GM18498 (cell line): ENCODE results near the gene ZMYND8.
"Not testable (repeated sequence)": the region's sequence is repeated elsewhere in the genome, so short reads cannot be mapped to it uniquely, and the experiment has no call there.

Experiments
- ATAC-seq: cut with Tn5 transposase; IDR thresholded peaks from one replicate; pipeline ENCODE4 v1.9.1; 2021; ENCODE audit warnings: mild to moderate bottlenecking, moderate library complexity; ENCODE audit not compliant: unreplicated experiment

ZMYND8 gene

DNA sequence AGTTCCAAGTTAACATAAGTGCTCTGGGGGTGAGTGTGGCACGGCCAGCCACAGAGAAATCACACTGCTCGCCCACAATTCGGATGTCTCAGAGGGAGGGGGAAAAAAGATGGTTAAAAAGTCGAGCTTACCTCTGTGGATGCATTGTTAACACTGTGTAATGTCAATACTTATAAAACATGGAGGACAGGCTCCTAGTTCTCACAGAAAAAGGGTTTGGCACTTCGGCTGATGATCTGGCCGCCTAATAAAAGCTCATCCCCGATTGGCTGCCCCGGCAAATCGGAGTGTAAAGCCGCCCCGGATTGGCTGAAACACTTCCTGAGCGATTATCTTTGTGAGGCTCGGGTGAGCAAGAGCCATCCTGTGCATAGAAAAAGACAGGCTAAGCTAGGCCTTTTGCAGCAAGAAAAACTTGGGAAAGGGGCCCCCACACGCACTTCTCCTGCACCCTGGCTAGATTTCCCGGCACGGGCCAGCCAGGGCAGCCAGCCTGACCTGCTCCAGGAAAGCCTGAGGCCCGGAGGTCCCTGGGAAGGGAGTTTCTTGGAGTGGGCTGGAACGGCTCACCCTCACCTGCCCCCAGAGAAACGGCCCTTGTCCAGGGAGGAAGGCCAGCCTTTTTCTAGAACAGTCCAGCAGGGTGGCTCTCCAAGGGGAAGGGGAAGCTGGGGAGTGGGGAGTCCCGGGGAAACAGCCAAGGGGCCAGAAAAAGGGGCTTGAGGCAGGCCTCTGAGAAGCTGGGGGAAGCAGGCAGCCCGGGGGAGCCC, at the start of gene ZMYND8:
ZMYND8 (minus strand) TSS at position 174 of the 770 bp plus-strand sequence; CDS start at position 145, 29 bp downstream.
- peak; percentile 56 for ATAC-seq

DNA sequence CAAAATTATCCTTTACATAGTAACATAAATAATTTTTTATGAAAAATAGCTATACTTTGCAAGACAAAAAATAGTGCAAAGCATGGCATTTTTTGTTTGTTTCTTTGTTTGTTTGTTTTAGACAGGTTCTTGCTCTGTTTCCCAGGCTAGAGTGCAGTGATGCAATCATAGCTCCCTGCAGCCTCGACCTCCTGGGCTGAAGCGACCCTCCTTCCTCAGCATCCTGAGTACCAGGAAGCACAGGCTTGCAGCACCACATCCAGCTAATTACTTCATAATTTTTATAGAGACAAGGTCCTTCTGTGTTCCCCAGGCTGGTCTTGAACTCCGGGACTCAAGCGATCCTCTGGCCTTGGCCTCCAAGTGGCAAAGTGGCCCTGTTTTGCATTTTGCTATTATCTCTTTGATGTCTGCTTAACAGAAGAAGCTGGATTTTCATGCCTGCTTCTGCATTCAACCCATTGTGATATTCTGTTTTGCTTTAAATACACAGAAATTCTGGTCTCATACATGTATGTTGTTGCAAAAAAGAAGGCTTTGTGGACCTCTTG, 49.4 kb upstream of the ZMYND8 start:
- ATAC-seq = no peak

DNA sequence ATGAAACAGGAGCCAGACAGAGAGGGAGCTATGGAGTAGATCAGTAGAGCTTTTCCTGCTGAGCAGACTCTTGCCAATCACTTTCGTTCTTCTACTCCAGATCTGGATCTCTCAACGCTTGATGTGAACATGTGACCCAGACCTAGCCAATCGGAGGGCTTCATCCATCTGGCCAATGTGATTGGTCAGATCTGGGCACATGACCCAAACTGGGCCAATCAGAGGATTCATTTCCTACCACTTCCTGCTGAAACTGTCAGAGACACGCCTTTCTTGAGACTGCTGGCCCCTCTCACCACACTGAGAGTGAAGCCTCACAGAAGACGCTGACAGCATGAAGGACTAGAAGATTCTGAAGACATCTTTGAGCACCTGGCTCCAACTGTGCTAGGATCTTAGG, 44.2 kb upstream of the ZMYND8 start:
- ATAC-seq = no peak

DNA sequence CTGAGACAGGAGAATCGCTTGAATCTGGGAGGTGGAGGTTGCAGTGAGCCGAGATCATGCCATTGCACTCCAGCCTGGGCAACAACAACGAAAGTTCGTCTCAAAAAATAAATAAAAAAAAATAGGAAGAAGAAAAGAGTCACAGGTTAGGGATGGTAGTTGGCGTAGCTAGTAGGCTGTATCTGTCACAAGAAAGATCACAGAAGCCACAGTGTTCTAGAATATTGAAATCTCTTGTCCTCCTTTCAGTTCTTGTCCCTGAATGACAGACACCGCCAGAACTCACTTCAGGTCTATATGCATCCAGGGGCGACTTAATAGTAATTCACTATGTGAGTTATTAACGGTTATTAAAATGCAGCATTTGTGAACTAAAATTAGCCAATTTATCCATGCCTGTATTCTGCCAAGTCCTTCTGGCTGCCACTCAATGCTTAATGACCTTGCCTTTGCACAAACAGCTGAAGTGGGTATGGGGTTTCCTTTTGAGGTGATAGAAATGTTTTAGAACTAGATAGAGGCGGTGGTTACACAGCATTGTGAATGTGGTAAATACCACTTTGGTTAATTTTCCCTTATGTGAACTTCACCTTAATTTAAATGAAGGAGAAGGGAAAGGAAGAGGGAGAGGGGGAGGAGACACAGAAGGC, 41.3 kb upstream of the ZMYND8 start:
- ATAC-seq = no peak

DNA sequence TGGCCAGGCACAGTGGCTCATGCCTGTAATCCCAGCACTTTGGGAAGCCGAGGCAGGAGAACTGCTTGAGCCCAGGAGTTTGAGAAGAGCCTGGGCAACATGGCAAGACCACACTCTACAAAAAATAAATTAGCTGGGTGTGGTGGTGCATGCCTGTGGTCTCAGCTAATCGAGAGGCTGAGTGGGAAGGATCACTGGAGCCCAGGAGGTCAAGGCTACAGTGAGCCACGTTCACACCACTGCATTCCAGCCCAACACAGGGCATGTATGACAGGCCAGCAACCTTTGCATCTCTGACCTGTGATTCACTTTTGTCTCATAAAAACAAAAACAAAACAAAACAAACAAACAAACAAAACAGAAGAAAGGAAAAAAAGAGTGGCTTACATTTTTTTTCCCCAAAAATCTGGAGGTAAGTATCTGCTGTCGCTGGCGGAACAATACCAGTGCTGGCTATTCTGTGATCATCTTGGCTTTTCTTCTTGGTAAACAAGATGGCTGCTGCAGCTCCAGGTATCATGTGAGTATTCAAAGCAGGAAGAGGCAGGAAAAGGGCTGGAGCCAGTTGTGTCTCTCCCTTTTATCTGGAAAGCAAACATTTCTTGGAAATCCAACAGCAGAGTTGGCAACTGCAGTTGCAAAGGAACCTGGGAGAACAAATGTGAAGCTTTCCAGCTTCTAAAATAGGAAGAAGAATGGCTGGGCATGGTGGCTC, 40.4 kb upstream of the ZMYND8 start:
- no peak for ATAC-seq

DNA sequence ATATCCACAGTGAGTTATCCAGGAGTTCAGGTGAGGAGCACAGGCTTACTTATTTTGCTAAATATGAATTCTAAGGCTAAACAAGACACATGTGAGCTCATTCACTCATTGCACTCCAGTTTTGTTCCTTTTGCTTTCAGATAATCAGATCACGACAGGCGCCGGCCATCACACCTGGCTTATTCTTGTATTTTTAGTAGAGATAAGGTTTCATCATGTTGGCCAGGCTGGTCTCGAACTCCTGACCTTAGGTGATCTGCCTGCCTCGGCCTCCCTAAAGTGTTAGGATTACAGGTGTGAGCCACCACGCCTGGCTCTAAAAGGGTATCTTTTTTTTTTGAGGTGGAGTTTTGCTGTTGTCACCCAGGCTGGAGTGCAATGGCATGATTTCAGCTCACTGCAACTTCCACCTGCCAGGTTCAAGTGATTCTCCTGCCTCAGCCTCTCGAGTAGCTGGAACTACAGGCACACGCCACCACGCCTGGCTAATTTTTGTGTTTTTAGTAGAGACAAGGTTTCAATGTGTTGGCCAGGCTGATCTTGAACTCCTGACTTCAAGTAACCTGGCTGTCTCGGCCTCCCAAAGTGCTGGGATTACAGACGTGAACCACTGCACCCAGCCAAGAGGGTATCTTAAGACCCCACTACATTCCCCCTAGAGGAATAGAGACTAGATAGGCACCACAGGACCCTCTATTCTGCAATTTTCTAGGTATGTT, 37.5 kb upstream of the ZMYND8 start:
- ATAC-seq = not testable (repeated sequence)

DNA sequence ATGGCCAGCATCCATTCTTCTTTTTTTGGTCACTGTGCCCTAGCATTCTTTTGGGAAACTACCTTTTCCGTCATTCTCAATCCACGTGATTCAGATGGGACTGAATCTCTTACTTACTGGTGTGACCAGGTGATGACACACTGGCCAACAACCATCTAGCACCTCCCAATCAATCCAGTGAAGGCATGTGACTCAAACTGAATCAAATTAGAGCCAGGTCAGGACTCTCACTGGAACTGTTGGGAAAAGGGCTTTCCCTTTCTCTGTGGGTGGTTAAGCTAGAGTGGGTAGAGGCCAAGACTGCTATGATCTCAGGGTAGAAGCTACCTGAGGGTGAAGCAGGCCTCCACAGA, 36.2 kb upstream of the ZMYND8 start:
- no peak for ATAC-seq

DNA sequence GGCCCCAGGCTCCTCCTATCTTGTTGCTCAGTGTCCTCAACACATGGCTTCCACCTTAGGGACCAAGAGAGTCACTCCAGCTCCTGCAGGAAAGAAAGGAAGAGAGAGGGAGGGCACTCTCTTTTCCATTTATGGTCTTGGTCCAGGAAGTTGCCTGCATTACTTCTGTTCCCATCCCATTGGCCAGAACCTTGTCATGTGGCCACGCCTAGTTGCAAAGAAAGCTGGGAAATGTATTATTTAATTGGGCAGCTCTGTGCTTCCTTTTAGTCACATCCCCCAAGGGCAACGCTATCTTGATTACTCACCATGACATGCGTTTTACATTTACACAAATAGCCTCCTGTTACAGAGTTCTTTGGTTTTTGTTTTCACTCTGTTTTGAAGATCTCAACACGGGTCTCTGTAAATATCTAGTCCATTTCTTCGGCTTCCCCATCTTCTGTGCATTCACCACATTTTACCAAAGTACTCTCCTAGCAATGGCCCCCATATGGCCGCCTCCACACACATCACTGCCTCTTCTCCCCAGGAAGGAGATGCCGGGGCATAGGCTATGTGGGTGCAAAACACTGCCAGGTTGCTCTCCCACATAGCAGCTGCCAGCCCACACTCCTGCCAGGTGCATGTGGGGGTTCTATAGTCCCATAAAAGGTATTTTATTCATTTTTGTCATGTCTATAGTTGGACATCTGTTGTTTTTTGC, 35.7 kb upstream of the ZMYND8 start:
- no peak for ATAC-seq

DNA sequence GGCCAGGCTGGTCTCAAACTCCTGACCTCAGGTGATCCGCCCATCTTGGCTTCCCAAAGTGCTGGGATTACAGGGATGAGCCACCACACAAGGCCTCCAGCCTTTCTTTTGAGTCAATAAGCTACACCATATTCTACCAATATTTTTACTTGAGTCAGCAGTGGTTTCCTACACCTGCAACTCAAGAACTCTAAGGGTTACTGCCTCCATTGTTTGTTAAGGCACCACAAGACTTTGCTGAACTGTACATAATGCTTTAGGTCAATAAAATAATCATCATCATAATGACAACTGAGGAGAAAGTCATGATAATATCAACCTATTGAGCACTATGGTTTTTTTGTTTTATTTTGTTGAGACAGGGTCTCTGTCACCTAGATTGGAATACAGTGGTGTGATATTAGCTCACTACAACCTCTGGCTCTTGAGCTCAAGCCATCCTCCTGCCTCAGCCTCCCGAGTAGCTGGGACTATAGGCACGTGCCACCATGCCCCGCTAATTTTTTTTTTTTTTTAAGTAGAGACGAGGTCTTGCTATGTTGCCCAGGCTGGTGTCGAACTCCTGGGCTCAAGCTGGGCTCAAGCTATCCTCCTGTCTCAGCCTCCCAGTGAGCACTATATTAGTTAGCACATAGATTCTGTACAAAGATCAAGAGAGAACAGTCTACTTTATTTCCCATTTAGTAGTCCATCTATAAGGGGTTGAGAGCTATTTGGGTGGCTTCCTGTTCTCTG, 34.9 kb upstream of the ZMYND8 start:
- no peak for ATAC-seq

DNA sequence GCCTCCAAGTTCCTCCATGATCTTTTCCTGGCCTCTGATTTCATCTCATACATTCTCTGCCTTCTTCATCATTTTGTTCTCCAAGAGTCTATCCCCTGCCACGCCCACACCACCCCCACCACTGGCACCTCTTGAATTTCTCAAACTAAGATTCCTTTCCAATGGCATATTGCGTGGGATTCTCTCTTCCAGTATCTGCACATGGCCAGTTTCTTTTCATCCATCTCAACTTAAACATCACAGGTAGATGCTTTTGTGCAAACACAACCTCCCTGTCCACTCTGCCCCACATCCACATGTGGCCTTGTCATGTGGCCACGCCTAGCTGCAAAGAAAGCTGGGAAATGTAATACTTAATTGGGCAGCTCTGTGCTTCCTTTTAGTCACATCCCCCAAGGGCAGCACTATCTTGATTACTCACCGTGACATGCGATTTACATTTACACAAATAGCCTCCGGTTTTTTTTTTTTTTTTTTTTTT, 33.4 kb upstream of the ZMYND8 start:
- no peak for ATAC-seq

DNA sequence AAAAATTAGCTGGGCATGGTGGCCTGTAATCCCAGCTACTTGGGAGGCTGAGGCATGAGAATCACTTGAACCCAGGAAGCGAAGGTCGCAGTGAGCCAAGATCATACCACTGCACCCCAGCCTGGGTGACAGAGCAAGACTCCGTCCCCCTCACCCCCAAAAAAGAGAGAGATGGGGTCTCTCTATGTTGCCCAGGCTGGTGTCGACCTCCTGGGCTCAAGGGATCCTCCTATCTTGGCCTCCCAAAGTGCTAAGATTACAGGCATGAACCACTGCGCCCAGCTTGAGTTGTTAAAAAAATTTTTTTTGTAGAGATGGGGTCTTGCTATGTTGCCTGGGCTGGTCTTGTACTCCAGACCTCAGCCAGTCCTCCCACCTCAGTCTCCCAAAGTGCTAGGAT, 29.5 kb upstream of the ZMYND8 start:
- ATAC-seq = not testable (repeated sequence)

DNA sequence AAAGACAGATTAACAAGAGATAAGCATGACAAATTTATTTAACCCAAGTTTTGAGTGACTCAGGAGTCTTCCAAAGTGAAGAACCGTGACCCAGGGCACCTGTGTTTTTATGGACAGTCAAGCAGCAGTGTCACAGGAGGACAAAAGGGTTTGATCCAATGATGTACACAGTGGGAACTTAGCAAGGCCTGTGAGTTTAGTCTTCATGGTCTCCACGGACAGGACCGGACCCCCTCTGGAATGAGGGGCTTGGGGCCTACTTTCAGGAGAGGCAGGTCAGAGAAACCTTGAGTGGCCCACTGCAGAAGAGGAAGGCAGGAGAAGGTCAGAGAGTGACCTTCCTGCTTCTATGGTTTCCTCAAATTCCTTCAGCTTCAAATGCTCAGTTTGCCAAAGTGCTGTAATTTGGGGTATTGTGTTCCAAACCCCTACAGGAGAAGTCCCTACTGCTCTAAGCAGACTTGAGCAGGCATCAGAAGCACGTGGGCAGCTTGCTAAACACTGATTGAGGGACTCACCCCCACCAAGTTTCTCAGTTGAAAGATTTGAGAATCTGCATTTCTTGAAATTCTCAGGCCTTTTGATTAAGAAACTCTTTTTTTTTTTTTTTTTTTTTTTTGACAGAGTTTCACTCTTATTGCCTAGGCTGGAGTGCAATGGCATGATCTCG, 26.4 kb upstream of the ZMYND8 start:
- ATAC-seq = no peak

DNA sequence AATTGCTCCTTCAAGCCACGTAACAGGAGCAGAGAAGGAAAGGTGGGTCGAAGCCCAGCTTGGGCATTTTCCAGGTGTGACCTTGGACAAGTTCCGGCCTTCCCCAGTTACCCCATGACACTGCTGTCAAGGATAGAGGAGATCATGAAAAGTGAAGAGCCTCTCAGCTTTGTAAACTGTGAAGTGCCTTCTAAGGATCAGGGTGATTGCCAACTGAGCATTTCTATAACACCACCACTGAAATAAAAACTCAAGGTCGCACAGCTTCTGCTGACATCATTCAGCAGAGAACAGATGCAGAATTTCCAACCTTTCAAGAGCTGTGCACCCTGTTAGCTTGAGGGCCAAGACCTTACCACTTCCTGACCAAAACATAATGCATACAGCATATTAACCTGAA, 24.0 kb upstream of the ZMYND8 start:
- no peak for ATAC-seq

DNA sequence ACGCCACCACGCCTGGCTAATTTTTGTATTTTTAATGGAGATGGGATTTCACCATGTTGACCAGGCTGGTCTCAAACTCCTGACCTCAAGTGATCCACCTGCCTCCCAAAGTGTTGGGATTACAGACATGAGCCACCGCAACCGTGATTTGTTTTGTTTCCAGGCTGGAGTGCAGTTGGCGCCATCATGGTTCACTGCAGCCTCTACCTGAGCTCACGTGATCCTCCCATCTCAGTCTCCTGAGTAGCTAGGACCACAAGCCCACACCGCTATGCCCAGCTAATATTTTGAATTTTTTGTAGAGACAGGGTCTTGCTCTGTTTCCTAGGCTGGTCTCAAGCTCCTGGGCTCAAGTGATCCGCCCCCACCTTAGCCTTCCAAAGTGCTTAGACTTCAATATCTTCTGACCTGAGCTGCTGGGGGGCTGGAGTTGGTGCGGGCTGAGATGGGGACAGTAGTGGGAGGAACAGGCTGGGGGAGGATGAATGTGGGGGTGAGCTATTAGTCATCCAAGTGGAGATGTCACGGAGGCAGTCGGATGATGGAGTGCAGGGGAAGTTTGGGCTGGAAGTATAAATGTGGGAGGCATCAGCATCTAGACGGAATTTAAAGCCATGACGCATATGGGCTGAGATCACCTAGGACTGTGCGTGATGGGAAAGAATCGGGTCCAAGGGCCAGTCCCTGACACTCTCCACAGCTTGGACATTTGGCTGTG, 23.1 kb upstream of the ZMYND8 start:
- no peak for ATAC-seq

DNA sequence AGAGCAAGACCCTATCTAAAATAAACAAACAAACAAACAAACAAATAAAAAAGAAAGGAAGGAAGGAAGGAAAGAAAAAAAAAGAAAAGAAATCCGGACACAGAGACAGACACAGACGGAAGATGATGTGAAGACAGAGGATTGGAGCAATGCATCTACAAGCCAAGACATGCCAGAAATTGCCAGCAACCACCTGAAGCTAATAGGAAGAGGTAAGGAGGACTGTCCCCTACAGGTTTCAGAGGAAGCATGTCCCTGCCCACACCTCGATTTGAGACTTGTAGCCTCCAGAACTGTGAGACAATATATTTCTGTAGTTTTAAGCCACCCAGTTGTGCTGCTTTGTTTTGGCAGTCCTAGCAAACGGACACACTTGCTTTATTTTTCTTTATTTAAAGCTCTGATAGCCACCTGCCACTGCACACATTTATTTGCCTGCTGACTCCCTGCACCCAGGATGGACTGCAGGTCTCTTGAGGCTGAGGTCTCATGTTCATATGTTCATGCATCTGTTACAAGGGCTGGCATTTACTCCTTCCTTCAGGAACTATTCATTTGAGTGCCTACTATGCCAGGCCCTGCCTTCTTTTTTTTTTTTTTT, 20.7 kb upstream of the ZMYND8 start:
- no peak for ATAC-seq

DNA sequence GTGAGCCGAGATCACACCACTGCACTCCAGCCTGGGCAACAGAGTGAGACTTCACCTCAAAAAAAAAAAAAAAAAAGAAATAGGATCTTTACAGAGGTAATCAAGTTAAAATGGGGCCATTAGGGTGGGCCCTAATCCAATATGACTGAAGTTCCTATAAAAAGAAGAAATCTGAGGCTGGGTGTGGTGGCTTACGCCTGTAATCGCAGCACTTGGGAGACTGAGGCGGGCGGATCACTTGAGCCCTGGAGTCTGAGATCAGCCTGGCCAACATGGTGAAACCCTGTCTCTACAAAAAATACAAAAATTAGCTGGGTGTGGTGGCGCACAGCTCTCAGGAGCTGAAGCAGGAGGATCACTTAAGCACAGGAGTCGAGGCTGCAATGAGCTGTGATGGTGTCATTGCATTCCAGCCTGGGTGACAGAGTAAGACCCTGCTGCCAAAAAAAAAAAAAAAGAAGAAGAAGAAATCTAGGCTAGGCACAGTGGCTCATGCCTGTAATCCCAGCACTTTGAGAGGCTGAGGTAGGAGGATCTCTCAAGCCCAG, 19.7 kb upstream of the ZMYND8 start:
- ATAC-seq = not testable (repeated sequence)

DNA sequence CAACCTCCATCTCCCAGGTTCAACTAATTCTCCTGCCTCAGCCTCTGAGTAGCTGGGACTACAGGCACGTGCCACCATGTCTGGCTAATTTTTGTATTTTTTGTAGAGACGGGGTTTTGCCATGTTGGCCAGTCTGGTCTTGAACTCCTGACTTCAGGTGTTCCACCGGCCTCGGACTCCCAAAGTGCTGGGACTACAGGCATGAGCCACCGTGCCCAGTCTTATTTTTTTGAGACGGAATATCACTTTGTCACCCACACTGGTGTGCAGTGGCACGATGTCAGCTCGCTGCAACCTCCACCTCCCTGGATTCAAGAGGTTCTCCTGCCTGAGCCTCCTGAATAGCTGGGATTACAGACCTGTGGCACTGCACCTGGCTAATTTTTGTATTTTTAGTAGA, 17.6 kb upstream of the ZMYND8 start:
- not testable (repeated sequence) for ATAC-seq
